GM21786 (cell line): ENCODE data around the gene DHX35.
A peak's percentile ranks its signal among the peaks of the same experiment; 100 is the strongest.

ENCODE experiments used
- ATAC-seq: cut with Tn5 transposase; IDR thresholded peaks from one replicate; pipeline ENCODE4 v1.9.1; 2021; ENCODE audit not compliant: unreplicated experiment

The DHX35 gene

GRCh38 chr20:38962044-38962927 is at the start of gene DHX35:
TSS of gene DHX35 (plus strand) at chr20:38962344. CDS start at chr20:38962368, 24 bp downstream.
- peak; percentile 96 for ATAC-seq

GRCh38 chr20:38915355-38915754 is 46.8 kb upstream of the DHX35 start:
- no peak for ATAC-seq

- ATAC-seq: no peak
Observed at GRCh38 chr20:38917657-38918056, 44.5 kb upstream of the DHX35 start.

GRCh38 chr20:38918172-38918571 is 44.0 kb upstream of the DHX35 start:
- no peak for ATAC-seq

GRCh38 chr20:38919683-38920082 is 42.5 kb upstream of the DHX35 start:
- no peak for ATAC-seq

- no peak for ATAC-seq
Observed at GRCh38 chr20:38920411-38920810, 41.7 kb upstream of the DHX35 start.

- ATAC-seq: no peak
Observed at GRCh38 chr20:38920851-38921250, 41.3 kb upstream of the DHX35 start.

- no peak for ATAC-seq
Observed at GRCh38 chr20:38924718-38925117, 37.4 kb upstream of the DHX35 start.

- peak; percentile 94 for ATAC-seq
Observed at GRCh38 chr20:38926142-38926933, 35.8 kb upstream of the DHX35 start, which contains the start of gene FAM83D. TSS of gene FAM83D (plus strand) at chr20:38926417. CDS start at chr20:38926443, 26 bp downstream.

GRCh38 chr20:38926934-38927616 is 35.1 kb upstream of the DHX35 start:
- ATAC-seq: peak; percentile 11

GRCh38 chr20:38927902-38928578 is 34.1 kb upstream of the DHX35 start:
- no peak for ATAC-seq

- ATAC-seq: no peak
Observed at GRCh38 chr20:38930242-38930569, 31.9 kb upstream of the DHX35 start.

- no peak for ATAC-seq
Observed at GRCh38 chr20:38931984-38932383, 30.2 kb upstream of the DHX35 start.

- no peak for ATAC-seq
Observed at GRCh38 chr20:38932457-38933120, 29.6 kb upstream of the DHX35 start.

GRCh38 chr20:38934530-38934929 is 27.6 kb upstream of the DHX35 start:
- no peak for ATAC-seq

GRCh38 chr20:38935285-38935684 is 26.9 kb upstream of the DHX35 start:
- ATAC-seq: no peak

- ATAC-seq: no peak
Observed at GRCh38 chr20:38935967-38936407, 26.2 kb upstream of the DHX35 start.

GRCh38 chr20:38937000-38937399 is 25.1 kb upstream of the DHX35 start:
- no peak for ATAC-seq

- ATAC-seq: no peak
Observed at GRCh38 chr20:38937978-38938473, 24.1 kb upstream of the DHX35 start.

GRCh38 chr20:38939686-38940085 is 22.5 kb upstream of the DHX35 start:
- ATAC-seq: no peak
